ENCODE data around the gene SERINC3. TPM values are rescaled to one million over a fixed set of nuclear protein-coding genes. Genes with fewer than 3 reads are reported as not detected.

Gene SERINC3
- total RNA-seq, 1 donor from 2014 or later = 50.4 TPM

Other genes starting within 250 kb of the SERINC3 start
- gene FITM2, start 210.9 kb downstream of the SERINC3 start, total RNA-seq = 4.9 TPM
- gene R3HDML, start 185.0 kb downstream of the SERINC3 start, total RNA-seq = not detected
- 189 TPM for gene HNF4A, start 166.4 kb downstream of the SERINC3 start, total RNA-seq
- gene TTPAL, start 46.2 kb downstream of the SERINC3 start, total RNA-seq = 95.0 TPM
- 22.7 TPM for gene PKIG, start 60.5 kb upstream of the SERINC3 start, total RNA-seq
- 3.7 TPM for gene ADA, start 129.6 kb upstream of the SERINC3 start, total RNA-seq
- 1.1 TPM for gene CCN5, start 193.3 kb upstream of the SERINC3 start, total RNA-seq
- 0.20 TPM for gene KCNK15, start 223.8 kb upstream of the SERINC3 start, total RNA-seq